HG03432 (cell line): ENCODE results near the gene ZNF3.
A peak's percentile ranks its signal among the peaks of the same experiment; 100 is the strongest.

Experiments used
- ATAC-seq: cut with Tn5 transposase; IDR thresholded peaks from one replicate; pipeline ENCODE4 v1.9.1; 2021; ENCODE audit warnings: mild to moderate bottlenecking, moderate library complexity; ENCODE audit not compliant: unreplicated experiment

Gene ZNF3

DNA sequence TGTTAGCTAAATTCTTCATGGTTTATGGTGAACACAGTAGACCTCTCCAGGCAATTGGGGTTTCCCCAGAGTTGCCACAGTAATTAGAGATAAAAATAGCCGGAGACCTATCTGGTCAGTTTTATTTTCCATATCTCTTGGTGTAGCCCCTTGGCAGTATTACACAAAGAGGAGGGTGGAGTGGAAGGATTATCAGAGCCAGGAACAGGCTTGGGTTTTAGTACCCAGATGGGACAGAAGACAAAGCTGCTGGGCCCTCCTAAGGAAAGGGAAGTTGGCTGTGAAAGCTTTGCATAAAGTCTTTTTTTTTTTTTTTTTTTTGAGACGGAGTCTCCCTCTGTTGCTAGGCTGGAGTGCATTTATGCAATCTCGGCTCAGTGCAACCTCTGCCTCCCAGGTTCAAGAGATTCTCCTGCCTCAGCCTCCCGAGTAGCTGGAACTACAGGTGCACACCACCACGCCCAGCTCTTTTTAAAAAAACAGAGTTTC lies 22.2 kb downstream of the ZNF3 start:
- ATAC-seq = no peak

DNA sequence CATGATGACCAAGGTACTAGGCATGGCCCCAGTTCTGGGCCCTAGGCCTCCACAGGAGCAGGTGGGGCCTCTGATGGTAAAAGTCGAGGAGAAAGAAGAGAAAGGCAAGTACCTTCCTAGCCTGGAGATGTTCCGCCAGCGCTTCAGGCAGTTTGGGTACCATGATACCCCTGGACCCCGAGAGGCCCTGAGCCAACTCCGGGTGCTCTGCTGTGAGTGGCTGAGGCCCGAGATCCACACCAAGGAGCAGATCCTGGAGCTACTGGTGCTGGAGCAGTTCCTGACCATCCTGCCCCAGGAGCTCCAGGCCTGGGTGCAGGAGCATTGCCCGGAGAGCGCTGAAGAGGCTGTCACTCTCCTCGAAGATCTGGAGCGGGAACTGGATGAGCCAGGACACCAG lies 24.5 kb downstream of the ZNF3 start:
- ATAC-seq = no peak

DNA sequence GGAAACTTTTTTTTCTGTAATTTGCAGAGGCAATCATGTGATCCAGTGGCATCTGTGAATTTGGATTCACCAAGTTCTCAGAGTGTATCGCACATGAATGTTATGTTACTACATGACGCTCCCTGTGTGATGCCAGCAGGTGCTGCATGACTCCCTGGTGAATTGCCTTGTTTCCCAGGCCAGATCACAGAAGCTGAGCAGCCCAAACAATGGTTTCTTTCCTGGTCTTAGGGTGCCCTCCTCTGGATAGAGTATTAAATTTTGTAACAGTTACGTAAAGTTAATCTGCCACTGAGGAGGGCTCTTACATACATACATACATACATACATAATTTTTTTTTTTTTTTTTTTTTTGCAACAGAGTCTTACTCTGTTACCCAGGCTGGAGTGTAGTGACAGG lies 28.3 kb downstream of the ZNF3 start:
- ATAC-seq = no peak

DNA sequence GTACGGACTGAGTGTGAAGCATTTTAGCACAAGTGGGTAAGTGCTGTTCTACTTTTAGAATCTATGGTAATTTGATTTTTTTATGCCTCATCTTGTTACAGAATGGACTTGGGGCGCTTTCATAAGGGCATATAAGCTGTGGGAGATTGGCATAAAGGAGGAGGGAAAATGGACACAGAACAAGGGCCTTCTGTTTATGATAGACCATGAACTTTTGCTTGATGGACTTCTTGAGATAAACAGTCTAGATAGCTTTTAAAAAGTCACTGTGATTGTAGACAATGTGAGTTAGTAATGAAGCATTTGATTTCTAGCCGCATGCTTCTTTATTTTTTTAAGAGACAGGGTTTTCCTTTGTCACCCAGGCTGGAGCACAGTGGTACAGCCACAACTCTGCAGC lies 29.9 kb downstream of the ZNF3 start:
- ATAC-seq = no peak

DNA sequence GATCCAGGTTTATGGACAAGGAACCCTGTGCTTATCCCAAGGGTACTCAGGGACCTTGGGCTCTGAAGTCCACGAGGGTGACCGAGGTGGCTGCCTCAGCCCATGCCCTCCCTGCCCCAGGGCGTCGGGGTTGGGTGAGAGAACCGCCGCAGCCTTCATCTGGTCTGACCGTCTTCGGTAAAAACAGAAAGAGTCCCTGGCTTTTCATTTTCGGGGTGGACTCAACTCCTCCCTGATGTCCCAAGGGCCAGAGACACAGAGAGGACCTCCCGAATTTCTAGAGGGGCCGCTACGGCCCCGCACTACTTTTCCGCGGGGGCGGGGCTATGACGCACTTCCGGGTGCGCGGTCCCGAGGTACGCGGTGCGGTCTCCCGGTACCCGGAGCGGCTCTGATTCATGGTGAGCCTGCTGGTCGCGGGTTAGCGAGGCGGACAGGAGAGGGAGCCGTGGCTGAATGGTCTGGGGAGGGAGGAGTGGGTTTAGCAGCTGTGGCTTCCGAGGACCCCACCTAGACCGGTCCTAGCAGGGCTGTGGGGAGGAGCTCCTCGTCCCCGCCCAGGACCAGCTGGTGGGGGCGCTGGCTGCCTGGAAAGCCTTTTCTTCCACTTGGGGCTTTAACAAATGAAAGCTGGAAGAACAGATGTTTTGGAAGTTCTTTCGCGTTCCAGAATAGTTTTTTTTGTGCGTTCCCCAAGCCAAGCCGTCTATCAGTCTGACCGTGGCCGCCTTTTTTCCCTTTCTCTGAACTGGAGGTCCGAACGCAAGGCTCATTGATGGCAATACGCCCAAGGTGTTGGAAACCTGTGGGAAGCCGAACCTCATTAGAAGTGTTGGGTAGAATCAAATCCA lies 31.9 kb downstream of the ZNF3 start, which contains the start of gene ZSCAN21:
ZSCAN21 (plus strand) TSS at position 334 of the 851 bp plus-strand sequence. CDS start 7,233 bp downstream, outside the sequence.
- ATAC-seq = peak; percentile 90

DNA sequence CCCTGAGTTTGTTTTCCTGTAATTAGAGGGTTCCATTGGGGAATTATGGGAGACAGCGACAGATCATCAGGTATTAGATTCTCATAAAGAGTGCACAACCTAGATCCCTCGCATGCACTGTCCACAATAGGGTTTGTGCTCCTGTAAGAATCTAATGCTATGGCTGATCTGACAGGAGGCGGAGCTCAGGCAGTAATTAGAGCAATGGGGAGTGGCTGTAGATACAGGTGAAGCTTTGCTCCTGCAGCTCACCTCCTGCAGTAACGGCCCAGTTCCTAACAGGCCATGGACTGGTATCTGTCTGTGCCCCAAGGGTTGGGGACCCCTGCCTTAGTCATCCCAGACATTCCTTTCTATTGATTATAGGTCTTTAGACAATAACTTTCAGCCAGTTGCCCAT lies 32.8 kb downstream of the ZNF3 start:
- no peak for ATAC-seq

DNA sequence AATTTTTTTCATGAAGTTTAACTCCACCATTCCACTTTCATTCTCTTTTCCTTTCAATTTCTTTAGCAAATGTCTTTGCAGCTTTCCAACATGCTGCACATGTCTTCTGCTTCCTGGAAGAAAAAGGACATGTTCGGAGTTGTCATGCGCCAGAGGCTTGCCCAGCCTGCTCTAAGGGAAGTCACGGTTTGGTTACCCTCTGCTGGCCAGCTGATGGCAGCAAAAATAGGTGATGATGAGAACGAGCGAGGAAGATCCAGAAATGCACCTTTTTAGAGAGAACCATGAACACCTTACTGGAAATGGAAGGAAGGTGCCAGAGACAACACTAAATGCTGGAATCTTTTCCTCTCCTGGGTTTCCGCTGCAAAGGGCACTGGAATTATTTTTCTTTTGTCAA lies 36.8 kb downstream of the ZNF3 start:
- ATAC-seq = no peak

DNA sequence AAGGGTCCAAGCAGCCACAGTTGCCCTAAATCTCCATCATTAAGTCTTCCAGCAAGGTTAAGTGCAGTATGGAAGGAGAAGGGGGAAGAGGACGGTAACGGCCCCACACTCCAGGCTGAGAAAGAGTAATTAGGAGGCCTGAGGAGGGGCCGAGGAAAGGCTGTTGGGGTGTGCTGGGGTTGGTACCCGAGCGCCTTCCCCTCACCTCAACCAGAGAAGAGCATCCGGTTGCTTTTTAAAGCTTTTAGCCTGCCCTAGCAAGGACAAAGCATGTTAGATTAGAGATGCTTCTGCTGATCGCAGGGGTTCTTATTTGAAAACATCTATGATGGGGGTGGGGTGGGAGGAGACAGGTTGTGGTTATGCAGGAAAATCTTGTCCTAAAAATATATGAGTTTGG lies 40.9 kb downstream of the ZNF3 start:
- ATAC-seq = no peak

DNA sequence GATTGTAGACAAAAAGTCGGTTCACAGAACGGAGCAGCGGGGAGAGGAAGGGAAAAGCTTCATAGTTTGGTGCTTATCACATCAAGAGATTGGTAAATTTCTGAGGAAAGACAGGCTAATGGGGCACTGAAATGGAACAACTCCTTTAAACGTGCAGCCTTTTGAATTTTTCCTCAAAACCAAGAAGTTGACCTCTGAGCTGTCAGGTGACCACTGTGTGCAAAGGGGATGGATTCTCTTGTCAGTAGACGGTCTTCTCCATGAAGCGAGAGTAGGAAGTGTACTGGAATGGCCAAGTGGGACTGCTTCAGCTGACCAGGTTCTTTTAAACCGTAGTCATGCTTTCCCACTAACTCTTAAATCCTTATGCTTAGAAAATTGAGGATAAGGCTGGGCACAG lies 43.2 kb downstream of the ZNF3 start:
- no peak for ATAC-seq

DNA sequence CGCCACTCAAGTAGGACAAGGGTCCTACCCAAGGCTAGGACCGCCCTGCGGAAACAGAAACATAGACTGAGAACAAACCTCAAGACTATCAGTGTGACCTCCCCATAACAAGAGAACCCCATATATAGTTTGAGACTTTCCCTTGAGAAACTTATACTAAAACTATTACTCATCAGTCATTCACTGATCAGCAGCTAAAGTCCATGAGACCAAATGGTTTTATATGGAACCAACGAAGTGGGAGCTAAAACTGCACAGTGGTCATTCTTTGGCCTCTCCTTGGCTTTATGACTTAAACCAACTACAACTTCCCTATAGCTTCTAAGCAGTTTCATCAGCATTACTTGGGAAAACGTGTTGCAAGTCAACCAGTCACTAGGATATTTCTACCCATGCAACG lies 45.6 kb downstream of the ZNF3 start:
- no peak for ATAC-seq

DNA sequence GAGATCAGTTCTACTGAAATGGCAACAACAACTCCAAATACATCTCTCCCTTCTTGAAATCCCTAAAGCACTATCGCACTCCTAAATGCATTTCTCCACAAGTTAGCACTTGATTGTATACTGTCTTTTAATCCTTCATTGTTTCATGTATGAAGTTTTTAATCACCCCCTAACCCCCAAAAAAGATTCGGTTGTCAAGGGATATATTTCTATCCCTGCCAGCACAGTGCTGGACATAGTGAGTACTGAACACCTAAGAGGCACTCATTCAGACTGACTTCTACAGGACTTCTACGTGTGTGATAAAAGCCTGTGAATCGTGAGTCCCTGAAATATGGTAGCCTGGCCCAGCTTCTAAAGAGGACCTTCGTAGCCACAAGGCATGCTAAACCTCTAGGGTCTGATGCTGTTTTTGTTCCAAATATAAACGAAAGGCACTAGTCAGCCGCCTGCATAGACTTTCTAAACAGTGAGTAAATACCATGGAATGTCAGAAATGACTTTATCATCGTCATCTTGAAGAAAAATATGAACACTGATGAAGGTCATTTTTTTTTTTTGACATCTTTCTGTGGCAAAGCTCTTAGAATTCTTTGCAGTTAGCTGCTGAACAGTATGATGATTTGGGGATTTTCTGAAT lies 46.5 kb downstream of the ZNF3 start:
- no peak for ATAC-seq

DNA sequence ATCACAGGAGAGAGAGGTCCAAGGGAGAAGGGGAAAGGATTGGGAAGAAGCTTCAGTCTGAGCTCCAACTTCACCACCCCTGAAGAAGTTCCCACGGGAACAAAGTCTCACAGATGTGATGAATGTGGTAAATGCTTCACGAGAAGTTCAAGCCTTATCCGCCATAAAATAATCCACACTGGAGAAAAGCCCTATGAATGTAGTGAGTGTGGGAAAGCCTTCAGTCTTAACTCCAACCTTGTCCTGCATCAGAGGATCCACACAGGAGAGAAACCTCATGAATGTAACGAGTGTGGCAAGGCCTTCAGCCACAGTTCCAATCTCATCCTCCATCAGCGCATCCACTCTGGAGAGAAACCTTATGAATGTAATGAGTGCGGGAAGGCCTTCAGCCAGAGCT lies 48.0 kb downstream of the ZNF3 start:
- no peak for ATAC-seq

DNA sequence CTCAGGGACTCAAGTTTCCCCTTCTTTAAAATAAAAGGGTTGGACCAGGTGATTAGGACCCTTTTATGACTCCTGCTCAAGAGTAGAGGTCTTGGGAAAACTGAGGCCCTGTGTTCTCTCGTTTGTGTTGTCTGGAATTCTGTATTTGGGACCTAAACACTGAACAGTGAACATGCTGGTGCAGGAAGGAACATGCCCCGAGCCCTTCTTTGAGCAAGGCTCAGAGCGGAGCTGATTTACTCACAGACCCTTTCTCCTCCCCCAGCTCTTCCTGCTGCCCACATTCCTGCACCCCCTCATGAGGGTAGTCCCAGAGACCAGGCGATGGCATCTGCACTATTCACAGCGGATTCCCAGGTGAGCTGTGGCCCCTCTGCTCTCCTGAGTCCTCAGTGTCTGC lies 51.9 kb downstream of the ZNF3 start:
- ATAC-seq = no peak

DNA sequence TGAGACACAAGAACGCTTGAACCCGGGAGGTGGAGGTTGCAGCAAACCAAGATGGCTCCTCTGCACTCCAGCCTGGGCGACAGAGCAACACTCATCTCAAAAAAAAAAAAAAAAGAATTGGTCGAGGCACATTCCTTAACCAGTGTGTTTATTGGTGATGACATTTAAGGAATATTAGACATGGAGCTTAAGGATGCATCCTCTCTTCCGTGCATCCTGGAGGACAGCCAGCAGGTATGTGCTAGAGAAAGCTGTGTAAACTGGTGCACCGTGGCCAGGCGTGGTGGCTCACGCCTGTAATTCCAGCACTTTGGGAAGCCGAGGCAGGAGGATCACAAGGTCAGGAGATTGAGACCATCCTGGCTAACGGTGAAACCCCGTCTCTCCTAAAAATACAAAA lies 54.3 kb downstream of the ZNF3 start:
- no peak for ATAC-seq

DNA sequence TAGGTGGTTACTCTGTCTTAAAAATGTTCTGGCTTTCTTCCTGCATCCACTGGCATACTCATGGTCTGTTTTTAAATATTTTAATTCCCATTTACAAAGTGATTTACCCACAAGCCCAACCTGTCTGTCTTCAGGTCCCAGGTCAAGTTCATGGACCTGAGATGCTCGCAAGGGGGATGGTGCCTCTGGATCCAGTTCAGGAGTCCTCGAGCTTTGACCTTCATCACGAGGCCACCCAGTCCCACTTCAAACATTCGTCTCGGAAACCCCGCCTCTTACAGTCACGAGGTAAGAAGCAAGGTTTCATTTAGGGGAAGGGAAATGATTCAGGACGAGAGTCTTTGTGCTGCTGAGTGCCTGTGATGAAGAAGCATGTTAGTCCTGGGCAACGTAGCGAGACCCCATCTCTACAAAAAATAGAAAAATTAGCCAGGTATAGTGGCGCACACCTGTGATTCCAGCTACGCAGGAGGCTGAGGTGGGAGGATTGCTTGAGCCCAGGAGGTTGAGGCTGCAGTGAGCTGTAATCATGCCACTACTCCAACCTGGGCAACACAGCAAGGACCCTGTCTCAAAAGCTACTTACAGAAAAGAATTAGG lies 57.4 kb downstream of the ZNF3 start:
- no peak for ATAC-seq

DNA sequence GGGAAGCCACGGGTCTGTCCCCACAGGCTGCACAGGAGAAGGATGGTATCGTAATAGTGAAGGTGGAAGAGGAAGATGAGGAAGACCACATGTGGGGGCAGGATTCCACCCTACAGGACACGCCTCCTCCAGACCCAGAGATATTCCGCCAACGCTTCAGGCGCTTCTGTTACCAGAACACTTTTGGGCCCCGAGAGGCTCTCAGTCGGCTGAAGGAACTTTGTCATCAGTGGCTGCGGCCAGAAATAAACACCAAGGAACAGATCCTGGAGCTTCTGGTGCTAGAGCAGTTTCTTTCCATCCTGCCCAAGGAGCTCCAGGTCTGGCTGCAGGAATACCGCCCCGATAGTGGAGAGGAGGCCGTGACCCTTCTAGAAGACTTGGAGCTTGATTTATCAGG lies 58.0 kb downstream of the ZNF3 start:
- no peak for ATAC-seq

DNA sequence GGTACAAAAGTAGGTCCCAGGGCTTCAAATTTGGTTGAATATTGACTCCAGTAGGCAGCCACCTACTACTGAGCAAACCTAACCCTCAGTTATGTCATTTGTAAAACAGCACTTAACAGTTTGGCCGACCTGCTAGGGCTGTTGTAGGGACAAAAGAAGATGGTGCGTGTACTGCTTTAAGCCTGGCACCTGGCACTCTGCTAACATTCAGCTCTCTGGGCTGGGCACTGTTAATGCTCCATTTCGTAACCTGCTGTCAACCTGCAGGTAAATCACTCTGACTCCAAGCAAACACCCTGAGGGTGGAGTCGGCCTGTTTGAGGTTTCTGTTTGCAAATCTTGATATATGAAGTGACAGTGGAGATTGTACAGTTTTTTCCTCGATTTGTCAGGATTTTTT lies 58.9 kb downstream of the ZNF3 start:
- no peak for ATAC-seq

DNA sequence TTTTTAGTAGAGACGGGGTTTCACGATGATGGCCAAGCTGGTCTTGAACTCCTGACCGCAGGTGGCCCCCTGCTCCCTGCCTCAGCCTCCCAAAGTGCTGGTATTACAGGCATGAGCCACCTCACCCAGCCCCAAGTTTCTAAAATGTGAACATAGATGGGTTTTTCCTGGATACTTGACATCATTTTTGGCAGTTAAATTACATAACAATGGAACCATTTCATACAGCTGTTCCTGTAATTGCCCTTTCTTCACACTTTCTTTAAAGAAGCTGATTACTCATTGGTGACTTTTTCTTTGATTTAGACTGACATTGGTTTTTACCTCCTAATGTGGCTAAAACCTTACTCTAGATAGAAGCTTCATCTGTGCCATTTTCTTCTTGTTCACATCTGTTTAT lies 60.2 kb downstream of the ZNF3 start:
- ATAC-seq = no peak
